GM18526 (cell line): ENCODE measurements around the gene KLHL28.
A peak's percentile ranks its signal among the peaks of the same experiment; 100 is the strongest.

Source experiments
- POLR2A ChIP-seq: IDR thresholded peaks from 3 replicates; pipeline ENCODE4 v1.6.1; 2011; ENCODE audit not compliant: insufficient read length; ENCODE audit errors: extremely low read depth

Gene KLHL28

DNA sequence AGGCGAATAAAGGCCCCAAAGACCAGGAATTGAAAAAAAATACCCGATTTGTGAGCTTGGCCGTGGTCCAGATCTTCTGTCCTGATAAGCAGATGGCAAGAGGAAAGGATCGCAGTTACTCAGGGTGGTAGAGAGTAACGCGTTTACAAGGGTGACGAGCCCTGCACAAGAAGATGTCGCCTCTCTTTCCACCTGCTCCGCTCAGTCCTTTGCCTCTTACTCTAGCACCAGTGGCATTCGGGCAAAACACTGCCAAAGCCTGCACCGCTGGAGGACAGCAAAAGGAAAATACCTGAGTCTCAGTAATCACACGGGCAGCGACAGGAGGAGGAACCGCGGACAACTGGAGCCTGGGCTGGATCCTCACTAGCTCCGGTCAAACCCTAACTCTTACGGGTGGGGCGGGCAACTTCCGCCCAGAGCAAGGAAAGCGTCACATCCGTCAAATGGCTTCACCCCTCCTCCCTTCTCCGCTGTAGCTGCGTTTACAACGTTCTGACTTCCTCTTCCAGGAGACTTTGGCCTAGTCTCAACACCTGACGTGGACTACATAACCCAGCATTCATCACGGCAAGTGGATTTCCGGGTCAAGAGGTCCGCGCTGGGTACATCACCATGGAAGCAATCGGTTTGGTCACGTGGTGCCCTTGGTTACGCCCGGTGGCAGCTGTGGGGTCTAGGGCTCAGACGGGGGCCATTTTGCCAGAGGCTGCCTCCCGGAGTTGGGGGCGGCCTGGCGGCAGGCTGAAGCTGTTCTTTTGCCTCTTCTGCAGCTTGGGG is at the start of gene KLHL28, which contains the start of gene TOGARAM1:
KLHL28 (minus strand) TSS at position 394 of the 780 bp plus-strand sequence. CDS start 16,019 bp downstream, outside the sequence.
TOGARAM1 (plus strand) TSS at position 637 of the 780 bp plus-strand sequence. CDS start 232 bp downstream, outside the sequence.
- TF ChIP-seq POLR2A: peak; percentile 92

DNA sequence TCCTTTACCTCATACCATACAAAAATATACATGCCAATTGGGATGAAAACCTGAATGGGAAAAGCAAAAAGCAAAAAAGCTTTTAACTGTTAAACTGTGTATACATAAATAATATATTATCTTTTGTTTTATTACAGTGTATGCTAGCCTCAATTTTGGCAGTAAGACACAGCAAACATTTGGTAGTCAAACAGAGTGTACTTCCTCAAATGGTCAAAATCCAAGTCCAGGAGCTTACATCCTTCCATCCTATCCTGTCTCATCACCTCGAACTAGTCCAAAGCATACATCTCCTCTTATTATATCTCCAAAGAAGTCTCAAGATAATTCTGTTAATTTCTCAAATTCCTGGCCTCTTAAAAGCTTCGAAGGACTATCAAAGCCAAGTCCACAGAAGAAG is 42.2 kb upstream of the KLHL28 start:
- TF ChIP-seq POLR2A: no peak

- no peak for TF ChIP-seq POLR2A
Observed at GRCh38 chr14:44995770-44996294, 34.1 kb upstream of the KLHL28 start.

DNA sequence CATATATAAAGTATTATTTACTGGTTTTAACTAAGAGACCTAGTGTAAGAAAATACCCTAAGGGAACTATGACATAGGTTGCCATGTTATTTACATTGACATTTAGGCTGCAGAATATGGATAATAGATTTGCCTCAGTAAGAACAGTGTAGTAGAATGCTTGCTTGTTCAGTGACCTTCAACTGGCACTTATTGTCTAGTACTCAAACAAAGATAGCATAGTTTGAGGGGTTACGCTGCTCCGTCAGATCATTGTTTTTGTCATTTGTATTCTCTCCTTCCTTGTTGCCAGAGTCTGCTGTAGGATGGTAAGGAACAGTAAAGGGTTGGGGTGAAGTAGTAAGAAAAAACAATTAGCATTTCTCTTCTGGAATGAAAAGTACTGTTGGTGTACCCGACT is 33.4 kb upstream of the KLHL28 start:
- no peak for TF ChIP-seq POLR2A

DNA sequence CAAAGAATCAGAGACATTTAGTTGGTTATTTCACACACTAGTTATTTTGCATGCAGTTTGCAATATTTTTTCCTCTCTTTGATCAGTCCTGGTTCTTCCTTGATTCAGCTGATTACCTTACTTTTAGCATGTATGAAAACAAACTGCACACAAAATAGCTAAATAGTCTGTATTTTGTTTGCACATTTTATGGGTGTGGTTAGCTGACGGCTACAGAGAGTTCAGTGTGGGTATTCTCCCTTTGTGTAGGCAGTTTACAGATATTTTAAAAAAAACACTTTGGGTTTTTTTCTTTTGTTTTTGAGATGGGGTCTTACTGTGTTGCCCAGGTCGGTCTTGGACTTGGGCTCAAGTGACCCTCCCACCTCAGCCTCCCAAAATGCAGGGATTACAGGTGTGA is 28.8 kb upstream of the KLHL28 start:
- no peak for TF ChIP-seq POLR2A

GRCh38 chr14:44989497-44990440 is 28.0 kb upstream of the KLHL28 start:
- no peak for TF ChIP-seq POLR2A

DNA sequence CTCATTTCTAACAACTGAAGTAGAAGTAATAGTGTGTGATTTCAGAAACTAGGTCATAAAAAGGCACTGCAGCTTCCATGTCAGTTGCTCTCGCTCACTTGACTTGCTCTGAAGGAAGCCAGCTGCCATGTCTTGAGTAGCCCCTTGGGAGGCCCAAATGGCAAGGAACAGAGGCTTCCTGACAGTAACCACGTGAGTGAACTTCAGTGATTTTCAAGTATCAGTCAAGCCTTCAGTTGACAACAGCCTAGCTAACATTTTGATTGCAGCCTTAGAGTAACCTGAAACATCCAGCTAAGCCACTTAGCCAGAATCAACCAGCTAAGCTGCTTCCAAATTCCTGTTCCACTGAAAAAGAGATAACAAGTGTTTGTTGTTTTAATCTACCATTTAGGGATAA is 26.9 kb upstream of the KLHL28 start:
- TF ChIP-seq POLR2A: no peak

DNA sequence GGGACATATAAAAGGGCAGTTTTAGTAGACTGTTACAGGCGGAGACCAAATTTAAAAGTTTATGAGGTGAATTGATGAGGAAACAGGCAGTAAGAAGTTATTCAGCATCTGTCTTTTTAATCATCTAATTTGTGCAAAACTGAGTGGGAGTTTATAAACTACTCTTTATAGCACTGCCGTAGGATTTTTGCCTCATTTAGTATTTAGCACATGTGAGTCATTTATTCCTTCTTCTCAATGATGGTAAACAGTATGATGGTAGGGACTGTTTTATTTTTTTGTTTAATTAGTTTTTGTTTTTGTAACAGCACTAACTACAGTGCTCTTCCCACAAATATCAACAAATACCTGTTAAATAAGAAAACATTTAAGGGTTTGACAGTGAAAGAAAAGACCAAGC is 20.8 kb upstream of the KLHL28 start:
- no peak for TF ChIP-seq POLR2A

DNA sequence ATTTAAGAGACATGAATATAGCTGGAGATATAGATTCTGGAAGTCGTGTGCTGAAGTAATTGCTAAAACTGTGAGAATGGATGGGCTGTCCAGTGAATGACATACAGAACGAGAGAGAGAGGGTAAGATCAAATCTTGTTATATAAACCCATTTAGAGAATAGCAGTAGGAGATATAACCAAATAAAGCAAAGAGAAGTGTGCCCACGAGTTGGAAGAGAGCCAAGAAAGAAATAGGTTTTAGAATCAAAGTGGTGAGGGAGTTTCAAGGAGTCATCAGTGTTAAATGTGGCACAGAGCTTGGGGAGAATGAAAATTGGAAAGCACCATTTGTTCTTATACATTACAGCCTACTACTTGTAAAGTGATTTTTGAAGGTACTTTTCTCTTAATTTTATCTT is 19.5 kb upstream of the KLHL28 start:
- TF ChIP-seq POLR2A: no peak

GRCh38 chr14:44979740-44980356 is 18.1 kb upstream of the KLHL28 start:
- no peak for TF ChIP-seq POLR2A

DNA sequence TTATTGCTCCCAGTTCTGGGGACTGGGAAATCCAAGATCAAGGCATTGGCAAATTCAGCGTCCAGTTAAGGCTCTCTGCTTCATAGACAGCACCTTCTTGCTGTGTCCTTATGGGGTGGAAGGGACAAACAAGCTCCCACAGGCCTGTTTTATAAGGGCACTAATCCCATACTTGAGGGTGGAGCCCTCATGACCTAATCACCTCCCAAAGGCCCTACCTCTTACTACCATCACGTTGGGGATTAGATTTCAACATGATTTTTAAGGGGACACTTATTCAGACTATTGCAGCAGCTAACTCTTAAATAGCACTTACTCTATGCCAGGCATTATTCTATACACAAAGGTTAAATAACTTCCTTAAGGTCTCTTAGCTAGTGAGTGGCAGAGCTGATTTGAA is 17.5 kb upstream of the KLHL28 start:
- TF ChIP-seq POLR2A: no peak

- no peak for TF ChIP-seq POLR2A
Observed at GRCh38 chr14:44971459-44971858, 9.7 kb upstream of the KLHL28 start.

DNA sequence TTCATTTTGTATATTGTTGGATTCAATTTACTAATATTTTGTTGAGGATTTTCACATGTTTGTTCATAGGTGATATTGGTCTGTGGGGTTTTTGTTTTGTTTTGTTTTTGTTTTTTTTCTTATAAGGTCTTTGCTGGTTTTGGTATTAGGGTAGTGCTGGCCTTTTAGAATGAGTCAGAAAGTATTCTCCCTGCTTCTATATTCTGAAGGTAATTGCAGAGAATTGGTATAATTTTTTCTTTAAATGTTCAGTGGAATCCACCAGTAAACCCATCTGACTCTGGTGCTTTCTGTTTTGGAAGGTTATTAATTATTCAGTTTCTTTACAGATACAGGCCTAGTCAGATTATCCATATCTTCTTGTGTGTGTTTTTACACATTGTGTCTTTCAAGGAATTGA is 9.2 kb upstream of the KLHL28 start:
- no peak for TF ChIP-seq POLR2A

- no peak for TF ChIP-seq POLR2A
Observed at GRCh38 chr14:44968714-44969113, 7.0 kb upstream of the KLHL28 start.
